Gastrocnemius medialis (tissue), 4 donors: ENCODE data around the gene CAMTA1. TPM values are rescaled to one million over a fixed set of nuclear protein-coding genes. Genes with fewer than 3 reads are reported as not detected.

Experiments
- ATAC-seq, 2 donors: fragments of 150-250 bp; one replicate each; pipeline ENCODE4 v1.9.1; 2016
- DNase-seq, 2 donors: peaks; one replicate each; pipeline ENCODE4 v3.0.0-alpha.2; 2019
- H3K27ac ChIP-seq, 4 donors: fragments of 200-600 bp; sonication (generic); 1 replicate in 1 of 4; 2 replicates in 3 of 4; pipeline ENCODE4 v1.5.1; 2016 to 2018; ENCODE audit warnings: mild to moderate bottlenecking in 2 of 4, moderate library complexity in 1 of 4
- H3K27me3 ChIP-seq, 3 donors: fragments of 200-600 bp; sonication (generic) in 2 of 3; 1 replicate in 1 of 3; 2 replicates in 2 of 3; pipeline versions ENCODE4 v1.5.1 to v1.6.0; 2016 to 2019; ENCODE audit warnings: mild to moderate bottlenecking in 1 of 3, moderate library complexity in 1 of 3
- H3K36me3 ChIP-seq, 2 donors: fragments of 200-600 bp; sonication (generic) in 1 of 2; one replicate each; pipeline ENCODE4 v1.5.1; 2017 to 2018
- H3K4me1 ChIP-seq, 2 donors: fragments of 200-600 bp; sonication (generic) in 1 of 2; one replicate each; pipeline ENCODE4 v1.5.1; 2016 to 2017; ENCODE audit warnings: mild to moderate bottlenecking in 2 of 2
- H3K4me3 ChIP-seq, 4 donors: fragments of 200-600 bp; sonication (generic) in 3 of 4; 1 replicate in 1 of 4; 2 replicates in 3 of 4; pipeline ENCODE4 v1.5.1; 2016 to 2019; ENCODE audit warnings: mild to moderate bottlenecking in 2 of 4
- H3K9me3 ChIP-seq, 3 donors: fragments of 200-600 bp; sonication (generic) in 2 of 3; 1 replicate in 1 of 3; 2 replicates in 2 of 3; pipeline ENCODE4 v1.5.1; 2016 to 2019
- CTCF ChIP-seq, 5 experiments: fragments of 450-650 bp in 3 of 5; fragments of 200-600 bp in 2 of 5; sonication (generic) in 2 of 5; IDR thresholded peaks in 4 of 5; conservative IDR thresholded peaks in 1 of 5; 1 replicate in 4 of 5; 2 replicates in 1 of 5; pipeline ENCODE4 v1.5.1; 2016 to 2019; ENCODE audit warnings: antibody characterized with exemption in 5 of 5, mild to moderate bottlenecking in 3 of 5, moderate library complexity in 3 of 5
- POLR2A ChIP-seq, 2 donors: fragments of 450-650 bp; IDR thresholded peaks; one replicate each; pipeline ENCODE4 v1.6.1; 2017; ENCODE audit warnings: antibody characterized with exemption in 2 of 2, mild to moderate bottlenecking in 2 of 2, moderate library complexity in 2 of 2
- in situ Hi-C, 4 donors: fragments of 200-750 bp; cut with MboI; loops; one replicate each; pipeline versions ENCODE4 v1.15.0 to v1.8.0; 2017; ENCODE audit warnings: low sequenced_read_pairs in 4 of 4
- intact Hi-C: fragments of 100-400 bp; cut with DNase I; formaldehyde crosslinking; loops from one replicate; pipeline ENCODE4 v1.15.1; 2023; ENCODE audit warnings: low total_unique reads
- total RNA-seq, 4 donors: library from RNA; depleted of rRNA; stranded (reverse); fragments of >200 nt; gene quantifications; one replicate each; pipeline versions ENCODE4 v1.1.0 to v1.2.3, GENCODE V29; 2016

Gene CAMTA1
- total RNA-seq, 4 donors from 2014 or later, result 60.5 to 113 (median 70.4) TPM

GRCh38 chr1:7006996-7007871 lies 222.0 kb downstream of the CAMTA1 start:
- no peaks in the 10 kb centered on the region for H3K36me3 ChIP-seq
- H3K27ac ChIP-seq, result no peak overlapping the region
- ATAC-seq (no peak), DNase-seq (no peak)
- no peaks in the 10 kb centered on the region for H3K27me3 ChIP-seq
- H3K4me3 ChIP-seq, result no peak overlapping the region
- TF ChIP-seq CTCF (IDR thresholded peaks at IDR 0.05 in 4 of 5, conservative IDR thresholded peaks at IDR 0.05 in 1 of 5) (no peak), POLR2A (IDR thresholded peaks at IDR 0.05) (no peak)
- H3K4me1 ChIP-seq, result peaks cover 4 to 23% of the 10 kb centered on the region in 2 donors
- in situ Hi-C loops (no loop called here), intact Hi-C loops (no loop called here)
- H3K9me3 ChIP-seq, result no peaks in the 10 kb centered on the region

- Histone ChIP-seq H3K4me3 (no peak overlapping the region), H3K27me3 (no peaks in the 10 kb centered on the region), H3K27ac (no peak overlapping the region), H3K36me3 (no peaks in the 10 kb centered on the region), H3K4me1 (peaks cover 4 to 25% of the 10 kb centered on the region in 2 donors), H3K9me3 (no peaks in the 10 kb centered on the region)
- TF ChIP-seq CTCF (IDR thresholded peaks at IDR 0.05 in 4 of 5, conservative IDR thresholded peaks at IDR 0.05 in 1 of 5), result no peak
- no peak for TF ChIP-seq POLR2A (IDR thresholded peaks at IDR 0.05)
- no peak for DNase-seq
- ATAC-seq, result no peak
- in situ Hi-C loops, result no loop called here
- intact Hi-C loops, result no loop called here
Measured at GRCh38 chr1:7007902-7008301, 222.6 kb downstream of the CAMTA1 start.

- no peak overlapping the region for H3K27ac ChIP-seq
- H3K36me3 ChIP-seq, result no peaks in the 10 kb centered on the region
- TF ChIP-seq POLR2A (IDR thresholded peaks at IDR 0.05) (no peak), CTCF (IDR thresholded peaks at IDR 0.05 in 4 of 5, conservative IDR thresholded peaks at IDR 0.05 in 1 of 5) (no peak)
- ATAC-seq, result no peak
- no peaks in the 10 kb centered on the region for H3K9me3 ChIP-seq
- peaks cover 7 to 22% of the 10 kb centered on the region in 2 donors for H3K4me1 ChIP-seq
- H3K27me3 ChIP-seq, result no peaks in the 10 kb centered on the region
- in situ Hi-C loops (no loop called here), intact Hi-C loops (no loop called here)
- no peak for DNase-seq
- H3K4me3 ChIP-seq, result no peak overlapping the region
Measured at GRCh38 chr1:7008331-7008730, 223.1 kb downstream of the CAMTA1 start.

GRCh38 chr1:7008975-7009740 lies 223.9 kb downstream of the CAMTA1 start:
- Histone ChIP-seq H3K27me3 (no peaks in the 10 kb centered on the region), H3K9me3 (no peaks in the 10 kb centered on the region), H3K36me3 (no peaks in the 10 kb centered on the region), H3K4me3 (no peak overlapping the region), H3K27ac (no peak overlapping the region), H3K4me1 (peaks cover 11 to 22% of the 10 kb centered on the region in 2 donors)
- in situ Hi-C loops, result no loop called here
- no peak for TF ChIP-seq CTCF (IDR thresholded peaks at IDR 0.05 in 4 of 5, conservative IDR thresholded peaks at IDR 0.05 in 1 of 5)
- no peak for TF ChIP-seq POLR2A (IDR thresholded peaks at IDR 0.05)
- ATAC-seq (no peak), DNase-seq (no peak)
- intact Hi-C loops, result no loop called here
